SH-SY5Y (cell line): ENCODE measurements around the gene ARPC2.

Source experiments
- GATA2 ChIP-seq: IDR thresholded peaks from 2 replicates; pipeline ENCODE4 v1.6.1; 2011; ENCODE audit warnings: mild to moderate bottlenecking, low read depth, low read length
- GATA3 ChIP-seq: IDR thresholded peaks from 2 replicates; pipeline ENCODE4 v1.6.1; 2011; ENCODE audit warnings: low read depth, mild to moderate bottlenecking, low read length, moderate library complexity

- no peak for TF ChIP-seq GATA3
- no peak for TF ChIP-seq GATA2
Measured at GRCh38 chr2:218274586-218274985, 57.6 kb downstream of the ARPC2 start.
